OCI-LY1 (cell line): ENCODE results near the gene ADCY7.
A peak's percentile ranks its signal among the peaks of the same experiment; 100 is the strongest.

Experiments
- H2AFZ ChIP-seq: fragments of 200-600 bp; sonication (generic), shearing (Covaris generic); 2 replicates; pipeline ENCODE4 v1.6.0; 2014; ENCODE audit warnings: antibody characterized with exemption, mild to moderate bottlenecking, low read length
- H3F3A ChIP-seq: fragments of 200-600 bp; sonication (generic), shearing (Covaris generic); 2 replicates; pipeline ENCODE4 v1.6.0; 2014; ENCODE audit warnings: mild to moderate bottlenecking, antibody characterized with exemption, low read length, moderate library complexity; ENCODE audit not compliant: insufficient read depth
- H3K27ac ChIP-seq: fragments of 200-600 bp; sonication (generic); 2 replicates; pipeline ENCODE4 v1.5.1; 2014; ENCODE audit warnings: low read length, mixed run types, mild to moderate bottlenecking, low read depth; ENCODE audit not compliant: poor library complexity, severe bottlenecking
- H3K27me3 ChIP-seq: fragments of 200-600 bp; sonication (generic); 2 replicates; pipeline ENCODE4 v1.6.0; 2014; ENCODE audit warnings: antibody characterized with exemption, mild to moderate bottlenecking, low read length, moderate library complexity; ENCODE audit not compliant: insufficient read depth
- H3K36me3 ChIP-seq: fragments of 200-600 bp; sonication (generic); 2 replicates; pipeline ENCODE4 v1.6.1; 2014; ENCODE audit warnings: mild to moderate bottlenecking, antibody characterized with exemption, low read length, moderate library complexity, mixed read lengths; ENCODE audit not compliant: insufficient read depth
- H3K4me1 ChIP-seq: fragments of 200-600 bp; sonication (generic); 2 replicates; pipeline ENCODE4 v1.5.1; 2014; ENCODE audit warnings: mild to moderate bottlenecking, low read length, moderate library complexity; ENCODE audit not compliant: insufficient read depth, severe bottlenecking
- H3K4me2 ChIP-seq: fragments of 200-600 bp; sonication (generic), shearing (Covaris generic); 2 replicates; pipeline ENCODE4 v1.6.1; 2014; ENCODE audit warnings: low read length
- H3K4me3 ChIP-seq: fragments of 200-600 bp; sonication (generic); 2 replicates; pipeline ENCODE4 v1.5.1; 2014; ENCODE audit warnings: low read length, low read depth, mild to moderate bottlenecking, mixed read lengths; ENCODE audit not compliant: poor library complexity, severe bottlenecking
- H3K79me2 ChIP-seq: fragments of 200-600 bp; shearing (Covaris generic); 2 replicates; pipeline ENCODE4 v1.6.1; 2016; ENCODE audit warnings: mixed run types, low read length, mixed read lengths; ENCODE audit not compliant: insufficient read depth
- H3K9ac ChIP-seq: fragments of 200-600 bp; sonication (generic), shearing (Covaris generic); 2 replicates; pipeline ENCODE4 v1.6.1; 2014; ENCODE audit warnings: mild to moderate bottlenecking, low read length, mixed read lengths
- H3K9me2 ChIP-seq: fragments of 200-600 bp; sonication (generic), shearing (Covaris generic); 2 replicates; pipeline ENCODE4 v1.6.1; 2014; ENCODE audit warnings: low read depth, mild to moderate bottlenecking, low read length, mixed read lengths
- H3K9me3 ChIP-seq: fragments of 200-600 bp; shearing (Covaris generic); 2 replicates; pipeline ENCODE4 v1.6.1; 2014; ENCODE audit warnings: low read length, mixed read lengths
- H4K20me1 ChIP-seq: fragments of 200-600 bp; sonication (generic), shearing (Covaris generic); 2 replicates; pipeline ENCODE4 v1.6.0; 2016; ENCODE audit warnings: mild to moderate bottlenecking, low read length; ENCODE audit not compliant: insufficient read depth
- CTCF ChIP-seq: fragments of 200-600 bp; sonication (generic), shearing (Covaris generic); IDR thresholded peaks from 2 replicates; pipeline ENCODE4 v1.5.1; 2017; ENCODE audit warnings: mild to moderate bottlenecking, antibody characterized with exemption, low read length, moderate library complexity, mixed read lengths
- EZH2 ChIP-seq: fragments of 200-600 bp; sonication (generic), shearing (Covaris generic); IDR thresholded peaks from 2 replicates; pipeline ENCODE4 v1.8.0; 2017; ENCODE audit warnings: borderline replicate concordance, mixed run types, mild to moderate bottlenecking, antibody characterized with exemption, low read length, moderate library complexity, mixed read lengths

Gene ADCY7

GRCh38 chr16:50266337-50267091 lies at the start of gene ADCY7:
Gene ADCY7 (plus strand): TSS chr16:50266551. CDS start chr16:50288180, 21,629 bp downstream.
- H3K4me2 ChIP-seq, result peak within 1 kb of the TSS; percentile 67
- no peaks in the 10 kb centered on the region for H3F3A ChIP-seq
- no peaks in the 10 kb centered on the region for H4K20me1 ChIP-seq
- H3K27ac ChIP-seq, result peak within 1 kb of the TSS; percentile 12
- H3K9me2 ChIP-seq, result no peaks in the 10 kb centered on the region
- no peaks in the 10 kb centered on the region for H3K9me3 ChIP-seq
- no peaks in the 10 kb centered on the region; the same call in 1 of the 2 replicates for H3K36me3 ChIP-seq
- H3K79me2 ChIP-seq, result no peaks in the 10 kb centered on the region
- TF ChIP-seq CTCF (no peak), EZH2 (no peak)
- 0 out of 2 replicates have a peak, but pooled peaks cover 3% of the 10 kb centered on the region for H3K27me3 ChIP-seq
- H2AFZ ChIP-seq, result no peak within 1 kb of the TSS
- peak within 1 kb of the TSS; percentile 65 for H3K9ac ChIP-seq
- peaks cover 38% of the 10 kb centered on the region for H3K4me1 ChIP-seq
- peak within 1 kb of the TSS; percentile 63 for H3K4me3 ChIP-seq

- Histone ChIP-seq H3K36me3 (peaks cover 47% of the 10 kb centered on the region; the same call in 1 of the 2 replicates), H2AFZ (no peak overlapping the region), H3K4me3 (no peak overlapping the region), H3K27me3 (no peaks in the 10 kb centered on the region), H4K20me1 (no peaks in the 10 kb centered on the region), H3K9me3 (no peaks in the 10 kb centered on the region), H3K4me1 (no peaks in the 10 kb centered on the region), H3K9me2 (no peaks in the 10 kb centered on the region), H3K4me2 (no peak overlapping the region), H3K27ac (no peak overlapping the region), H3F3A (no peaks in the 10 kb centered on the region), H3K9ac (no peak overlapping the region), H3K79me2 (no peaks in the 10 kb centered on the region)
- TF ChIP-seq CTCF (no peak), EZH2 (no peak)
Observed at GRCh38 chr16:50219402-50219975, 46.9 kb upstream of the ADCY7 start.

GRCh38 chr16:50224286-50224685 lies 42.1 kb upstream of the ADCY7 start:
- Histone ChIP-seq H3K9ac (no peak overlapping the region), H2AFZ (no peak overlapping the region), H3K4me2 (no peak overlapping the region), H3K9me2 (no peaks in the 10 kb centered on the region), H3K4me3 (no peak overlapping the region), H3K4me1 (no peaks in the 10 kb centered on the region), H3K36me3 (peaks cover 54% of the 10 kb centered on the region; the same call in 1 of the 2 replicates), H3K79me2 (no peaks in the 10 kb centered on the region), H3F3A (no peaks in the 10 kb centered on the region), H4K20me1 (no peaks in the 10 kb centered on the region), H3K9me3 (no peaks in the 10 kb centered on the region), H3K27me3 (no peaks in the 10 kb centered on the region), H3K27ac (no peak overlapping the region)
- TF ChIP-seq CTCF (no peak), EZH2 (no peak)
